Stomach (tissue), 19 donors: ENCODE results near the gene DGLUCY. TPM values are rescaled to one million over a fixed set of nuclear protein-coding genes. Genes with fewer than 3 reads are reported as not detected.

Experiments
- DNase-seq, 2 donors: peaks; one replicate each; pipeline versions ENCODE4 v3.0.0 to v3.0.0-alpha.2; 2013 to 2019
- H3K27ac ChIP-seq, 5 donors: fragments of 200-600 bp in 4 of 5; sonication (generic) in 4 of 5; one replicate each; pipeline ENCODE4 v1.5.1; 2013 to 2019; ENCODE audit warnings: mild to moderate bottlenecking in 1 of 5, moderate library complexity in 1 of 5
- H3K27me3 ChIP-seq, 3 donors: fragments of 200-600 bp; sonication (generic); one replicate each; pipeline ENCODE4 v1.5.1; 2017 to 2019; ENCODE audit warnings: mixed run types in 1 of 3
- H3K36me3 ChIP-seq, 4 donors: fragments of 200-600 bp; sonication (generic); 1 replicate in 3 of 4; 2 replicates in 1 of 4; pipeline ENCODE4 v1.5.1; 2016 to 2019
- H3K4me1 ChIP-seq, 4 donors: fragments of 200-600 bp; sonication (generic); one replicate each; pipeline ENCODE4 v1.5.1; 2016 to 2019
- H3K4me3 ChIP-seq, 4 donors: fragments of 200-600 bp; sonication (generic) in 3 of 4; one replicate each; pipeline ENCODE4 v1.5.1; 2016 to 2019; ENCODE audit warnings: mild to moderate bottlenecking in 1 of 4
- H3K9me3 ChIP-seq, 4 donors: fragments of 200-600 bp; sonication (generic); one replicate each; pipeline ENCODE4 v1.5.1; 2016 to 2019
- CTCF ChIP-seq, 7 experiments: fragments of 450-650 bp in 4 of 7; fragments of 200-600 bp in 3 of 7; sonication (generic) in 3 of 7; IDR thresholded peaks; one replicate each; pipeline ENCODE4 v1.5.1; 2016 to 2019; ENCODE audit warnings: antibody characterized with exemption in 7 of 7, control low read depth in 2 of 7, mild to moderate bottlenecking in 1 of 7
- EP300 ChIP-seq: sonication (generic); formaldehyde crosslinking; IDR thresholded peaks from one replicate; pipeline ENCODE4 v1.6.1; 2017; ENCODE audit warnings: antibody characterized with exemption
- POLR2A ChIP-seq, 4 donors: fragments of 450-650 bp; IDR thresholded peaks; one replicate each; pipeline ENCODE4 v1.6.1; 2016; ENCODE audit warnings: antibody characterized with exemption in 4 of 4, control low read depth in 2 of 4, mild to moderate bottlenecking in 1 of 4, moderate library complexity in 1 of 4
- POLR2AphosphoS5 ChIP-seq, 3 donors: sonication (generic); formaldehyde crosslinking; IDR thresholded peaks; one replicate each; pipeline ENCODE4 v1.6.1; 2016; ENCODE audit warnings: antibody characterized with exemption in 3 of 3
- WGBS, 5 donors: extraction: QIAGEN DNeasy Blood & Tissue Kit in 3 of 5; methylation state at CpG; one replicate each; pipeline versions ENCODE4 v1.1.5 to v1.1.7; 2013 to 2018; 5-methylcytosine and 5-hydroxymethylcytosine counted together
- intact Hi-C: fragments of 100-400 bp; cut with DNase I; formaldehyde crosslinking; loops from one replicate; pipeline ENCODE4 v1.15.1; 2023; ENCODE audit warnings: low total_unique reads
- long read RNA-seq, 10 donors: transcript quantifications; one replicate each; lab custom pipeline, GENCODE V29; 2026
- polyA plus RNA-seq, 3 donors: library from polyadenylated mRNA; stranded (reverse); fragments of 200-250 nt; gene quantifications; one replicate each; pipeline ENCODE4 v1.2.3, GENCODE V29; 2013
- total RNA-seq, 5 donors: library from RNA; depleted of rRNA; stranded (reverse); fragments of >200 nt; gene quantifications; one replicate each; pipeline versions ENCODE4 v1.1.0 to v1.2.3, GENCODE V29; 2014 to 2016
- donor health status: healthy with polysubstance abuse.
- donor health status: Bipolar disorder and iron deficiency.
- donor health status: healthy.

DGLUCY gene, protein sequence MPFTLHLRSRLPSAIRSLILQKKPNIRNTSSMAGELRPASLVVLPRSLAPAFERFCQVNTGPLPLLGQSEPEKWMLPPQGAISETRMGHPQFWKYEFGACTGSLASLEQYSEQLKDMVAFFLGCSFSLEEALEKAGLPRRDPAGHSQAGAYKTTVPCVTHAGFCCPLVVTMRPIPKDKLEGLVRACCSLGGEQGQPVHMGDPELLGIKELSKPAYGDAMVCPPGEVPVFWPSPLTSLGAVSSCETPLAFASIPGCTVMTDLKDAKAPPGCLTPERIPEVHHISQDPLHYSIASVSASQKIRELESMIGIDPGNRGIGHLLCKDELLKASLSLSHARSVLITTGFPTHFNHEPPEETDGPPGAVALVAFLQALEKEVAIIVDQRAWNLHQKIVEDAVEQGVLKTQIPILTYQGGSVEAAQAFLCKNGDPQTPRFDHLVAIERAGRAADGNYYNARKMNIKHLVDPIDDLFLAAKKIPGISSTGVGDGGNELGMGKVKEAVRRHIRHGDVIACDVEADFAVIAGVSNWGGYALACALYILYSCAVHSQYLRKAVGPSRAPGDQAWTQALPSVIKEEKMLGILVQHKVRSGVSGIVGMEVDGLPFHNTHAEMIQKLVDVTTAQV
- total RNA-seq = 100 to 1,000 TPM in 2 of 5 donors, 10 to 100 TPM in 3; 54.3 to 122 (median 87.9) TPM
- polyA plus RNA-seq = 10 to 100 TPM; 24.1 to 32.9 (median 28.9) TPM
- long read RNA-seq, donor 1, partial matches to known transcripts = 0 of 1 reads
- long read RNA-seq, donor 1, other reads (novel, unspliced or antisense) = 0 of 1 reads
- long read RNA-seq, donor 2 = 0 reads
- long read RNA-seq, donor 3, partial matches to known transcripts = 0 of 1 reads
- long read RNA-seq, donor 3, other reads (novel, unspliced or antisense) = 0 of 1 reads
- long read RNA-seq, donor 4 = 0 reads
- long read RNA-seq, donor 5, partial matches to known transcripts = 6 of 8 reads
- long read RNA-seq, donor 5, other reads (novel, unspliced or antisense) = 0 of 8 reads
- long read RNA-seq, donor 6, partial matches to known transcripts = 0 of 3 reads
- long read RNA-seq, donor 6, other reads (novel, unspliced or antisense) = 0 of 3 reads
- long read RNA-seq, donor 7, partial matches to known transcripts = 0 of 2 reads
- long read RNA-seq, donor 7, other reads (novel, unspliced or antisense) = 0 of 2 reads
- long read RNA-seq, donor 8, partial matches to known transcripts = 0 of 3 reads
- long read RNA-seq, donor 8, other reads (novel, unspliced or antisense) = 0 of 3 reads
- long read RNA-seq, donor 9, partial matches to known transcripts = 0 of 3 reads
- long read RNA-seq, donor 9, other reads (novel, unspliced or antisense) = 0 of 3 reads
- long read RNA-seq, donor 10, partial matches to known transcripts = 0 of 1 reads
- long read RNA-seq, donor 10, other reads (novel, unspliced or antisense) = 0 of 1 reads

- WGBS, 5 donors = 0 to 10% (median 1%) methylated on average over 2 to 5 of the region's 5 CpGs
These were observed at the start of gene DGLUCY for GRCh38 chr14:91113829-91114078. DGLUCY (plus strand) TSS chr14:91114073; CDS start chr14:91160295, 46,222 bp downstream.

DNA sequence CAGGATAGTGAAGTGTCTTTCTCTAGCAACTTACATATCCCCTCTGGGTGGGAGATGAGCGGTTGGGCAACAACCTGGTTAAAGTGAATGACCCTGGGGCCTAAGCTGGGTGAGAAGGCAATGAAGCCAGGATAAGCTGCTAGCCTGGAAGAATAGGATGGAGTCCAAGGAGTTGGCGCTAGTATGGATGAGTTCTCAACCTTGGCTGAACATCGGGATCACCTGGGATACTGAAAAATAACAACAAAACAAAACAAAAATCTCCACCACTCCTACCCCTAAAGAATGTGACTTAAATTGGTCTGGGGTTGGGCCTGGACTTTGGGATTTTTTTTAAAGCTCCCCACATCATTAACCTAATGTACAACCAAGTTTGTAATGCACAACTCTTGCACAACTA lies 48.6 kb upstream of the DGLUCY start:
- Histone ChIP-seq H3K4me3 (no peak overlapping the region), H3K27me3 (no peaks in the 10 kb centered on the region), H3K27ac (peak overlapping the region in 1 of 5 donors; percentile 29), H3K9me3 (peaks cover 0 to 3% (median 0%) of the 10 kb centered on the region in 4 donors), H3K36me3 (no peaks in the 10 kb centered on the region), H3K4me1 (peaks cover 8 to 32% (median 19%) of the 10 kb centered on the region in 4 donors)
- DNase-seq = no peak
- 85 to 94% (median 91%) methylated on average over 3 of the region's 3 CpGs for WGBS, 5 donors
- TF ChIP-seq EP300 (no peak), POLR2A (IDR thresholded peaks at IDR 0.05) (no peak), CTCF (IDR thresholded peaks at IDR 0.05) (no peak), POLR2AphosphoS5 (IDR thresholded peaks at IDR 0.05) (no peak)
- intact Hi-C loops = no loop called here

More at GRCh38 chr14:91113829-91114078, at the start of gene DGLUCY:
- intact Hi-C loops = no loop called here
- TF ChIP-seq POLR2AphosphoS5 (IDR thresholded peaks at IDR 0.05) = peak in 2 of 3 donors; percentile 64 to 80
- no peak for TF ChIP-seq EP300
- DNase-seq = peak; percentile 80 to 95
- Histone ChIP-seq H3K4me3 (peak within 1 kb of the TSS; percentile 58 to 67 (median 61)), H3K4me1 (peaks cover 38 to 91% (median 65%) of the 10 kb centered on the region in 4 donors), H3K27me3 (no peaks in the 10 kb centered on the region), H3K9me3 (no peaks in the 10 kb centered on the region), H3K36me3 (peaks cover 0 to 7% (median 0%) of the 10 kb centered on the region in 4 donors), H3K27ac (peak within 1 kb of the TSS; percentile 95 to 98 (median 96))

- no peaks in the 10 kb centered on the region for H3K36me3 ChIP-seq
- WGBS, 5 donors = 72 to 90% (median 88%) methylated on average over 1 of the region's 1 CpG
- intact Hi-C loops = no loop called here
- no peaks in the 10 kb centered on the region for H3K27me3 ChIP-seq
- H3K4me3 ChIP-seq = no peak overlapping the region
- no peak for TF ChIP-seq POLR2A (IDR thresholded peaks at IDR 0.05)
- no peak for TF ChIP-seq CTCF (IDR thresholded peaks at IDR 0.05)
- TF ChIP-seq POLR2AphosphoS5 (IDR thresholded peaks at IDR 0.05) = no peak
- no peak for TF ChIP-seq EP300
- H3K4me1 ChIP-seq = peaks cover 0 to 21% (median 9%) of the 10 kb centered on the region in 4 donors
- no peak for DNase-seq
- H3K9me3 ChIP-seq = peaks cover 0 to 4% (median 0%) of the 10 kb centered on the region in 4 donors
- no peak overlapping the region for H3K27ac ChIP-seq
These were observed 46.7 kb upstream of the DGLUCY start for GRCh38 chr14:91067186-91067585.

DNA sequence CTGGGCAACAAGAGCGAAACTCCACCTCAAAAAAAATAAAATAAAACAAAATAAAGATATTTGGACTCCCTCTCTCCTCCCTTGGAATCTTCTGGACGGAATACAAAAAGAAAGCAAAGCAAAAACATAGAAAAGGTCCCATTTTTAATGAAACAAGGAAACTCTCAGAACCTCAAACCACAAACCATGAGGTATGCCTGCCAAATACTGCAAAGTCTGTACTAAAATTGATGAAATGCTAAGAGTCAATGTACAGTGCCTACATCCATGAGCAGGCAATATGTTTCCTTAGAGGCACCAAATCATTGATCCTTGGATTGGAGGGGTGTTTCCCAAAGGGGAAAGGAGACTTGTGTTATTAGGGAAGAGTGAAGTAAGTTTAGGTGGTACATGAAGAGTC lies 45.2 kb upstream of the DGLUCY start:
- 81 to 91% (median 88%) methylated on average over 2 of the region's 2 CpGs for WGBS, 5 donors
- no peaks in the 10 kb centered on the region for H3K36me3 ChIP-seq
- peaks cover 0 to 7% (median 2%) of the 10 kb centered on the region in 4 donors for H3K4me1 ChIP-seq
- peaks cover 0 to 4% (median 0%) of the 10 kb centered on the region in 4 donors for H3K9me3 ChIP-seq
- no peak overlapping the region for H3K27ac ChIP-seq
- no peak overlapping the region for H3K4me3 ChIP-seq
- DNase-seq = no peak
- intact Hi-C loops = no loop called here
- no peak for TF ChIP-seq EP300
- no peak for TF ChIP-seq POLR2A (IDR thresholded peaks at IDR 0.05)
- TF ChIP-seq POLR2AphosphoS5 (IDR thresholded peaks at IDR 0.05) = no peak
- no peak for TF ChIP-seq CTCF (IDR thresholded peaks at IDR 0.05)
- H3K27me3 ChIP-seq = no peaks in the 10 kb centered on the region
